GOT3 (cell line): ENCODE data around the gene PZP.
"Not testable (repeated sequence)": the region's sequence is repeated elsewhere in the genome, so short reads cannot be mapped to it uniquely, and the experiment has no call there.

ENCODE experiments used
- DNase-seq: peaks from one replicate; lab custom pipeline; 2025; ENCODE audit warnings: mixed read lengths; lab: John Stamatoyannopoulos, UW

PZP gene

DNA sequence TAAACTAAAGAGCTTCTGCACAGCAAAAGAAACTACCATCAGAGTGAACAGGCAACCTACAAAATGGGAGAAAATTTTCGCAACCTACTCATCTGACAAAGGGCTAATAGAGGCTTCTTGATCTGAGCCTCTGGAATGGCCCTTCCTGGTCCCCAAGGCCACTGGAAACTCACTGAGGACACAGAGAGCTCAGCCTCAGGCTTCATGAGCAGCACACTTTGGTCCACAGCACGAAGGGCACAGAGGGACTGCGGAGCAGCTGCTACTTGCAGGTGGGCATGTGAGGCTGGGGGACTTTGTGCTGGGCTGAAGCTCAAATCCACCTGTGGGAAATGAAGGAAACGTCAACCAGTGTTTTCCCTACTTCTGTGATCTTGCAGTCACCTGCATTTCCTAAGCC lies 27.4 kb downstream of the PZP start:
- no peak for DNase-seq

DNA sequence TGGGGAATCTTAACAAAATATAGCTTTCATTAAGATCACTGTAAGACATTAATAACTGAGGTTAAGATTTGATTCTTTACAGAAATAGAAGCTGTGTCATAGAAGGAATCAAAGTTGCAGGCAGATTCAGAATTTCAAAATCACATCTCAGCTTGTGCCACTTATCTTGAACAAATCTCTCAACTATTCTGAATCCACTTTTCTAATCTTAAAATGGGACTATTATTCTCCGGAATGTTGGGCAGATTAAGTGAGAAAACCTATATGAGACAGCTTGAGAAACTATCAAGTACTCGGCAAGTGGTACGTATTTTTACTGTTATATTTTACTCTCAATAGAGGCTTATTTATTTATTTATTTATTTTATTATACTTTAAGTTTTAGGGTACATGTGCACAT lies 28.4 kb downstream of the PZP start:
- DNase-seq = no peak

DNA sequence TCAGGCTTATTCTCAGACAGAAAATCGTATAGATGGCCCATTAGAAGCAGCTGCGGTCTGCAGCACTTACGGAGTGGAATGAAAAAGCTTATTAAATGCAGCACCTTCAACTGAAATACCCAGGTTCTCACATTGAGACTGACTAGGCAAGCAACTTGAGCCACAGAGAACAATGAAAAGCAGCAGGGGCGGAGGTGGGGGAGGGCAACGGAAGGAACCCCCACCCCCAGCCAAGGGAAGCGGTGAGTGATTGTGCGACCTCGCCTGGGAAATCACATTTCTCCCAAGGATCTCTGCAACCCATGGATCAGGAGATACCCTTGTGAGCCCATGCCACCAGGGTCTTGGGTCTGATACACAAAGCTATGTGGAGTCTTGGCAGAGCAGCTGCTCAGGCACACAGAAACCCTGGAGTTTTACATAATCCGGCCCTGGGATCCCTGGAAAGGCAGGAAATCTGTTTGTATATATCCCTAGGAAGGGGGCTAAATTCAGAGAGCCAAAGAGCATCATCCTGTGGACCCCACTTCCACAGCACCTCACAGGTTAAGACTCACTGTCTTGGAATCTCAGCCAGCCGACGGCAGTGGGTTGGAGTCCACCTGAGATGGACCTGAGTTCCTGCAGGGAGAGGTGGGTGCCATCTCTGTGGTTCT lies 38.1 kb downstream of the PZP start:
- no peak for DNase-seq

DNA sequence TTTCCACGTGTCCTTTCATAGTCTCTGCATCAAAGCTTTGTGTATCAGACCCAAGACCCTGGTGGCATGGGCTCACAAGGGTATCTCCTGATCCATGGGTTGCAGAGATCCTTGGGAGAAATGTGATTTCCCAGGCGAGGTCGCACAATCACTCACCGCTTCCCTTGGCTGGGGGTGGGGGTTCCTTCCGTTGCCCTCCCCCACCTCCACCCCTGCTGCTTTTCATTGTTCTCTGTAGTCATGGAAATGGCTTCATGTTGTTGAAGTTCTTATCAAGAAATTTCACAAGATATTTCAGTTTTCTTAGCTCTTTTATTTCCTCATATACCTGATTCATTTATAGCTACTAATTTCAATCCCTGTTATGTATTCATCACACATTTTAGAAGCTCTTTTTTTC lies 40.9 kb downstream of the PZP start:
- not testable (repeated sequence) for DNase-seq

DNA sequence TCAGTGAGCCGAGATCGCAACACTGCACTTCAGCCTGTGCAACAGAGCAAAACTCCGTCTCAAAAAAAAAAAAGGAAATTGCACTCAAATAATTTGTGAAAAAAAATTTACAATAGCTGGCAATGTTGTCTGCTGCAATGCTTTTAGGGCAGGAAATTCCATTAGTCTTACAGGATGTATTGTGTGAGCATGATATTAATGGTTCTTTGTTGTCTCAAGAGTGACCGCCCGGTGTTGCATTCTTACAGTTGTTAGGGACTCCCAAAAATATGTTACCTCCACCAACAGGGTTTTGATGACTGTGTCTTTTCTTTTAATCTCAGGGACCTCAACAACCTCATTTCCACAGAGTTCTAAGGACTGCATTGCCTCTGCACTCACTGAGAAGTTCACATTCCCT lies 44.8 kb downstream of the PZP start:
- no peak for DNase-seq

DNA sequence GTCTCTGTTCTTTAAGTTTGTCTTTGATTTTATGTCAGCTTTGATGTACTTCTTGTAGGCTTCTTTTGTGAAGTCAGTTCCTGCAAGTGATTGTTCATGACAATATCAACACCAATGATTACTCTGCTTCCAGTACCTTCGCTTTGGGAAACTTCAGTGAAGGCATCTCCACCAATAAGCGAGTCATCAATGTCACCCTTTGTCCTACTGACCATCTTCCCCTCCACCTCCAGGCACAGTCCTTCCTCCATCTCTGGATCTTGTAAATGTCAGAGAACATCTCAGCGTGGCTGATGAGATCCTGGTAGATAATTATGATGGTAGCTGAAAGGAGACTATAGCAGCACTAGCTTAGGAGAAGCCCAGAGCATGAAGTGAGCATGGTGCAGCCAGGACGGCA lies 52.1 kb downstream of the PZP start:
- no peak for DNase-seq

DNA sequence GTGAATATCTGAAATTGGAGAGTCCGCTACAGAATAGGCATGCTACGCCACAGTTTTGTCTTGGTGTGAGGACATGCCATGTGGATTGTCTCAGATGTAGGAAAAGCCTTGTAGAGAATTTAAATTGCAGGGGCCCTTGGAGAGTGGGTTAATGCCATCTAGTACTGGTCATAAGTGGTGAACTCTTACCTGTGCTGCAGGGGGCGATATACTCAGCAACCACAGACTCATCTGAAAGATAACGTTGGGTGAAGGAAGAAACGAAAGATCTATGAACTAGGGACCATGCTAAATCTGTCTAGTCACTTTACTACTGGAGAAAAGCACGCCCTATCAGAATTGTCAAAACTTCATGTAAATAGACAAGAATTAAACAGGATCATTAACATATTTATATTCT lies 58.8 kb downstream of the PZP start:
- DNase-seq = no peak

DNA sequence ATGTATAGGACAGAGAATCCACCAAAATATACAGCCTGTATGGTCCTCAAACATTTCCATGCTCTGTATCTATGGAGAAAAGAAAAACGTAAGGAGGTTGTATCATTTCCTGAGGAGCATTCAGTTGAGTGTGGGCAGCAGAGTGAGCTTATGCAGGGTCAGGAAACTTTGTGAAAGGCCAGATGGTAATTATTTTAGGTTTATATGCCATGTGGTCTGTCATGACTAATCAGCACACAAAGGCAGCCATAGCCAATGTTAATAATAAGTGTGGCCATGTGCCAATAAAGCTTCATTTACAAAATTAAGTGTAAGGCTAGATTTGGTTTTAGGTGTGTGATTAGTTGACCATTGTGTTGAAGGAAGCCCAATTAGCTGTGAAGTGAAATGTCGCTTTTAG lies 59.3 kb downstream of the PZP start:
- DNase-seq = no peak

DNA sequence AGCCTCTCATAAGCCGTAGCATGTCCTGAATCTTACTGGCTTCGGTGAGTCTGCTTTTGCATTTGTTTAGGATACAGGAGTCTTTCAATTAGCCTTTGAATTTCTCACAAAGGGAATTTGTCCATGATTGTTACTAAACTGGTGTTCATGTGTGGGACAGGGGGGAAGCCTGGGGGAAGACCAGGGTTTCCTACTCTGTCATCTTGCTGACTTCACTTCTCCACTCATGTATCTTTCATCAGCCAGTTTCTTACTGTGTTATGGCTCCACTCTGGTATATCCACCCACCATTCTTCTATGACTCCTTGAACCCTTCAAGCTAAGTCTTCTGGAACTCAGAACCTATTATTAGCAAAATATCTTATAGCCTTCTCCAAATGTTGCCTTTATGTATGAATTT lies 60.7 kb downstream of the PZP start:
- DNase-seq = no peak

DNA sequence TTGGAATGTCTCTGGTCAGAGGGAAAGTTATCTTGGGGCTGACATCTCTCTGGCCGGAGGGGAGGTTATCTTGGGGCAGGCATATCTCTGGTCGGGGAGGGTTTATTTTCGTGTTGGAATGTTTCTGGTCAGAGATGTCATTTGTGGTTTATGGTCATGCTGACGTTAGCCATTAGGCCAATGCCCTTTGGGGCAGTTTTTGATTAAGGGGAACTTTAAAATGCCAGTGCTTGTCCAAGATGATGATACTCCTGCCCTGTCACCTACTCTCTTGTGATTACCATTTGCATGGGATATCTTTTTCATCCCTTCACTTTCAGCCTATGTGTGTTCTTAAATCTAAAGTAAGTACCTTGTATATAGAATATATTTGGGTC lies 63.5 kb downstream of the PZP start:
- DNase-seq = no peak

DNA sequence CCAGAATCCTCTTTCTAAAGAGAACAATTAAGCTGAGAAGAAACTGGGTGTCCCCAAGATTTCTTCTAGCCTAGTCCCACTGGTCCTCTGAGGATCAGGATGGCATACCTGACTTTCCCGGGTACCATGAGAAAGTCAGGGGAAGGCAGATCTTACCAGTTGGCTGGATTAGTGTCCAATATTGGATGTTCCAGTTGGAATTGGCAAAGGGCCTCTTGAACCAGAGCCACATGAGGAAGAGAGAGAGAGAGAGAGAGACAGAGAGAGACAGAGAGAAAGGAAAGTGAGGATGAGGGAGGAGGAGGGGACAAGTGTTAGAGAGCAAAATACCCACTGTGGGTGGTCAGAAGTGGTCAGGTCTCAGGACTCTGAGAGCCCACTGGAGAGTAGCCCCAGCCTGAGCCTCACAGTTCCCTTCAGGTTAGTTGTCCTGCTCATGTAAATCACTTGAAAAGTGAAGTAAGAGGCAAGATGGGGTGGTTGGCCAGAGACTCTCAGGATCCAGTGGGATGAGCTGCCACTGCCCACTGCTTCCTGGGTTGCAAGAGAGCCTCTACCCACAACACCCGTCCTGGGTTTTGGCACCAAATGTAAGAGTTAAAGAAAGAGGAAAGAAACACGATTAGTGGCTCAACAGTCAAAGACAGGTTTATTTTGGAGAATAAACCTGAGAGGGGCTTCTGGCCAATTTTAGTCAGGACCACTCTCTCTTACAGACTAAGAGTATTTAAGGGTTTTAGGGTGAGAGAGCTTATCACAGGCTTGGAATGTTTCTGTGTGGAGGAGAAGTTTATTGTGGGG lies 64.1 kb downstream of the PZP start:
- DNase-seq = no peak

DNA sequence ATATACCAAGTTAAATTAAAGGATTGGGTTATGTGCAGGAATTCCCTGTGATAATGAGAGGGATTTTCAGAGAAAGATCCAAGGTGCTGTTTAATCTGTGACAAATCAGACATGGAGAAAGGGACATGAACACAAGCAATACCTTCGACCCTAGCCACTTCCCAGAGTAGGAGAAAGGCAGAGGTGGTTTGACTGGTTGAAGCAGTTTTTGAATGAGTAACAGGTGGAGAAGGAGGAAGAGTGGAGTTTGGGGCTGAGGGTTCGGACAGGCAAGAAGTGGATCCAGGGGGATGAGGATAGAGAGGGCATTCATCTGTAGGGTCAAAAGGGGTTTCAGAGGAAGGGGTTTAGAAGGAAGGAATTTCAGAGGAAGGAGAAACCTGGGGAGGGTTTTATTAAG lies 65.1 kb downstream of the PZP start:
- no peak for DNase-seq

DNA sequence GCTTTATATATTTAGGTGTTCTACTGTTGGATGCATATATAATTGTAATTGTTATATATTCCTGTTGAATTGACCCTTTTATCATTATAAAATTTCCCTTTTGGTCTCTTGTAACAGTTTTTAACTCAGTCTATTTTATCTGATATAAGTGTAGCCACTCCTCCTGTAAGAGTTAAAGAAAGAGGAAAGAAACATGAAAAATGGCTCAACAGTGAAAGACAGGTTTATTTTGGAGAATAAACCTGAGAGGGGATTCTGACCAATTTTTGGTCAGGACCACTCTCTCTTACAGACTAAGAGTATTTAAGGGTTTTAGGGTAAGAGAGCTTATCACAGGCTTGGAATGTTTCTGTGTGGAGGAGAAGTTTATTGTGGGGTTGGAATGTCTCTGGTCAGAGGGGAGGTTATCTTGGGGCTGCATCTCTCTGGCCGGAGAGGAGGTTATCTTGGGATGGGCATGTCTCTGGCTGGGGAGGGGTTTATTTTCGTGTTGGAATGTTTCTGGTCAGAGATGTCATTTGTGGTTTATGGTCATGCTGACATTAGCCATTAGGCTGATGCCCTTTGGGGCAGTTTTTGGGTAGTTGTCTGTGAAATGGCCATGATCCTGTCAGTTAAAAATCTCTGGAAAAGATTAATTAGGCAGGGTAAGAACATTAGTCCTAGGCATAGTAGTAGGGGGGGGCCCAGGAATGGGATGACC lies 68.5 kb downstream of the PZP start:
- DNase-seq = not testable (repeated sequence)

DNA sequence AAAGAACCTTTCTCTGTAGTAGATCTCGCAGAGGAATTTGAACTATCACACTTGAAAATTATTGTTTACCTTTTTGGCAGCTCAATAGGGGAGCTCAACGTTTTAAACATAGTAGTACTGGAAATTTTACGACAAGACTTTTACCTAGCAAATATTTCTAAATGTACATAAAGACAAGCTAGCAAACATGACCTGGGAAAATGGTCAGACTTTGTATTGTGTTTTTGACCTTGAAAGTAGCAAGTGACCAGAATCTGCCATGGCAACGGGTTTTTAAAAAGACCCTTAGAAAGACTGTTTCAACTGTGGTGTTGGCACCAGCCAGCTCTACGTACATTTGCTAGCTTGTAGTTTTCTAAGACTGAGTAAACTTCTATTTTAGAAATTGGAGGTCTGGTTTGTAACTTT lies 72.3 kb downstream of the PZP start:
- no peak for DNase-seq

DNA sequence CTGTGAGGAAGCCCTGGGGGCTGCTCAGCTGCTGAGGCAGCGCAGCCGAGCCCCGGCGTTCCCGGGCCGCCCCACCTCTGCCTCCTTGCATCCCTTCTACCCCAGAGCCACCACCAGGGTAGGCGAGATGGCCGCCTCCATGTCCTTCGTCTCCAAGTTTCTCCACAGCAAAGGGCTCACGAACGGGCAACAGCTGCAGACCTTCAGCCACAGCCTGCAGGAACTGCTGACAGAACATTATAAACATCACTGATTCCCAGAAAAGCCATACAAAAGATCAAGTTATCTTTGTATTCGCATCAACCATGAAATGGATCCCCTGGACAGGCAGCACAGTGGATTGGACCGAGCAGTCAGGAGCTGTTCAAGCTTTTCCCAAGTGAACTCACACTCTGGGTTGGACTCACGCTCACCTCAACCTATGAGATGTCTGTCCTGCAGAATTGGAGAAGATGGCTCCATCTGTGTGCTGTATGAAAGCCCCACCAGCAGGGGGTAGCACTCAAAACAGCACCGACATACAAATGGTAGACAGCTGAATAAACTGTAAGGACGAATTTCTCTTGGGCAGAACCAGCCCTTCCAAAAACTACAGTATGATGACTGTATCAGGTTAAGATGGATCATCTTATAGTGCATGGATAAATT lies 73.1 kb downstream of the PZP start:
- no peak for DNase-seq

DNA sequence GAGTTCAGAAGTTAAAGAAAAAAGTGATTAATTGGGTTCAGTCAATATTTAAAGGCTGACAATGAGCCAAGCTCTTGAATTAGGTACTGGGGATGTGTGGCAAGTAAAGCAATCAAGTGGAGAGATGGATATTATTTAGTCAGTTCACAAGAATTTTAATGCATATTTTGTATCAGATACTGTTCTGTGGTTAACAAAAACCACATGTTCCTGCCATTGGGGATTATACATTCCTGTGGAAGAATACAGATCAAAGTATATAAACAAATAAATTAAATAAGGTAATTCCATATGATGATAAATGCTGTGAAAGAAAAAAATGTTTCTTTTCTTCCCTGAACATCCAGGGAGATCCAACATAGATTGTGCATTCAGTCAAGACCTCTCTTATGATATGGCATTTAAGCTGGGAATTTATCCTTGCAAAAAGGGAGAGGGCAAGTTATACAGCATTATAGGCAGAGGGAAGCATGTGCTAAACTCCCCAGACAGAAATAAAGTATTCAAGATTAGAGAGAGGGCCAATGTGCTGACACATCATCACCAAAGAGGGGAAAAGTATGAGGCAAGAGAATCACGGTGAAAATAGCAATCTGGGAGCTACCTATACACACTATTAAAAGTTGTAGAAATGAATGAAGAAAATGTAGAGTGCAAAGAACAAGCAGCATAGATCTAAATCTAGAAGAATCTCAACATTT lies 74.8 kb downstream of the PZP start:
- no peak for DNase-seq

DNA sequence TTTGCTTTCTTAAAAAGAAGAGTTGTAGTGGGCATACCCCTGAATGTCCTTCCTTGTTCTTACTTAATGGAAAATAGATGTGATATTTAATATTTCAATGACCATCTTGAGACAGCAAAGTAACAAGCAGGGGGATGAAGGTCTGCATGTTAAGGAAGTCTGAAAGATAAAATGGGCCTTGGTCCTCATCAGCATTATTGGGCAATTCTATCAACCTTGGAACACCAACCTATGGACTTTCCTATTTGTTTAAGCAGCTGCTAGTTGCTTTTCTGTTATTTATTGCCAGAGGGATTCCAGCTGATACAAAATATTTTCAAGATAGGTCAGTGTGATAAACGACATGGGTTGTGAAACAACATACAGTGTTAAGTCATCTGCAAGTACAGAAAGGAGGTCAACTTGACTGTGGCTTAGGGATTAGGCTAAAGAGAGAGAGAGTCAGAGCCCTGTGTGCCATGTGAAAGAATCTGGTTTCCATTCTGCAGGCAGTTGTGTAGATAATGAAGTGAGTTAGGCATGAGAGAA lies 76.1 kb downstream of the PZP start:
- no peak for DNase-seq

DNA sequence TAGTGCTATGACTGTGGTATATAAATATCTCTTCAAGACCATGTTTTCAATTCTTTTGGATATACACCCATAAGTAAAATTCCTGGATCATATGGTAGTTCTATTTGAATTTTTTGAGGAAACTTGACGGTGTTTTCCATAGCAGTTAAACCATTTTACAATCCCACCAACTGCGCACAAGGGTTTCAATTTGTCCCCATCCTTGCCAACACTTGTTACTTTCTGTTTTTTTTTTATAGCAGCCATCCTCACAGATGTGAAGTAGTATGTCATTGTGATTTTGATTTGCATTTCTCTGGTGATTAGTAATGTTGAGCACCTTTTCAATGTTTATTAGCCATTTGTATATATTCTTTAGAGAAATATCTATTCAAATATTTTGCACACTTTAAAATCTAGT lies 78.0 kb downstream of the PZP start:
- DNase-seq = no peak

DNA sequence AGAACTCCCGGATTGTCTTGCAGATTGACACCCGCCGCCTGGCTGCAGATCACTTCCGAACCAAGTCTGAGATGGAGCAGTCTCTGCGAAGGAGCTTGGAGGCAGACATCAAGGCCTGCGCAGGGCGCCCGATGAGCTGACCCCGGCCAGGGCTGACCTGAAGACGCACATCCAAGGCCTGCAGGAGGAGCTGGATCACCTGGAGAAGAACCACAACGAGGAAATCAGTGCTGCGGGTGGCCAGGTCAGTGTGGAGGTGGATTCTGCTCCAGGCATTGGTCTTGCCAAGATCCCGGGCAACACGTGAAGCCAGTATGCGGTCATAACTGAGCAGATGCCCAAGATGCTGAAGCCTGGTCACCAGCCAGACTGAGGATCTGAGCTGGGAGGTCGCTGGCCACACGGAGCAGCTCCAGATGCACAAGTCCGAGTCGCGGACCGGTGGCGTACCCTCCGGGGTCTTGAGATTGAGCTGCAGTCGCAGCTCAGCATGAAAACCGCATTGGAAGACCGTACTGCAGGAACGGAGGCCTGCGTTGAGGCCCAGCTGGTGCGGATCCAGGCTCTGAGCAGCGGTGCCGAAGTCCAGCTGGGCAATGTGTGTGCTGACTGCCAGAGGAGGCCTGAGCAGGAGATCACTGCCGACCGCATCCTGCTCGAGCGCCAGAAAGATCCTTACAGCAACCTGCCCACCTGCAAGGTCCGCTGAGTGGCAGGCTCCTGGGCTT lies 80.1 kb downstream of the PZP start:
- no peak for DNase-seq

DNA sequence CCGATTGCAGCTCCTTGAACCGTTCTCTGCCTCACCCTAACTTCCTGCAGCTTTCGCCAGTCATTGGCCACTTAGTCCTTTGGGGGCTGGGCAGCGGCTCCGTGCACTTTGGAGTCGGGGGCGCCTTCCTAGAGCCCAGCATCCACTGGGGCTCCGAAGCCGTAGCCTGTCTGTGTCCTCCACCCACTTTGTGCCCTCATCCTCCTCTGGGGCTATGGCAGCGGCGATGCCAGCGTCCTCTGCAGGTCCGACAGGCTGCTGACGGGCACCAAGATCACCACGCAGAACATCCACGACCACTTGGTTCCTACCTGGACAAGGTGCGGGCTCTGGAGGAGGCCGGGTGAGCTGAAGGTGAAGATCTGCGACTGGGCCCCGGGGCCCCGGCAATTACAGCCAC lies 80.7 kb downstream of the PZP start:
- DNase-seq = no peak

DNA sequence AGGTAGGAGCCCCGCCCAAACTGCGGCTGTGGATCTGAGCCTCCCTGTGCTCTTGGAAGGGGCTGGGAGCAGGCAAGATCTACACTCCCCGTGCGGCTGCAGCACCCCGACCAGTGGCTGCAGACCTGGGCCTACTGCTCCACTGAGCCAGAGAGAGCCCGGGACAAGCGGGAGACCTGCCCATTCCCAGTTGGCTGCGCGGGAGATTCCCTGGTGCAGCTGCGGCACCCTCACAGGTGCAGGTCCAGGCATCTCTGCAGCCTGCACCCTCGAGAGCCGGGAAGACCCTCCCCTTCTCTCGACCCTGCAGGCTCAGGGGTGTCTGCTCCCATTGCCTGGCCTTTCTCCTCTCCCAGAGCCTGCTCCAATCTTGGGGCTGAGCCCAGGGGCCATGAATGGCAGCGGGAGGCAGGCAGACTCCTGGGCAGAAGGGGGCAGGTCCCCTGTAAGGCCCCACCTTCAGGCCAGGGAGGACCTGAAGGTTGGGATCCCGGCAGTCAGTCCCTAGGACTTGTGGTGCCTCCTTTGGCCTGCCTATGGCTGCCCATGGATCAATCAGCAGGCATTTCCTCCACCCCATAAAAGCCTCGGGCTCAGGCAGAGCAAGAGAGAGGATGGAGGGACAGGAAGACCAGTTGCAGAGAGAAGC lies 83.7 kb downstream of the PZP start:
- no peak for DNase-seq
